Stimulated activated CD4-positive, alpha-beta T cell treated with anti-CD3 and anti-CD28 coated beads, Interleukin-4, amount 100 ng/mL, for 24 hours (primary cell): Measurements from ENCODE around the gene DENND1B.

Source experiments
- DNase-seq: peaks from one replicate; pipeline ENCODE4 v3.0.0-alpha.2; 2020

The DENND1B gene

GRCh38 chr1:197464044-197464443 lies 311.2 kb downstream of the DENND1B start:
- DNase-seq, result no peak

DNA sequence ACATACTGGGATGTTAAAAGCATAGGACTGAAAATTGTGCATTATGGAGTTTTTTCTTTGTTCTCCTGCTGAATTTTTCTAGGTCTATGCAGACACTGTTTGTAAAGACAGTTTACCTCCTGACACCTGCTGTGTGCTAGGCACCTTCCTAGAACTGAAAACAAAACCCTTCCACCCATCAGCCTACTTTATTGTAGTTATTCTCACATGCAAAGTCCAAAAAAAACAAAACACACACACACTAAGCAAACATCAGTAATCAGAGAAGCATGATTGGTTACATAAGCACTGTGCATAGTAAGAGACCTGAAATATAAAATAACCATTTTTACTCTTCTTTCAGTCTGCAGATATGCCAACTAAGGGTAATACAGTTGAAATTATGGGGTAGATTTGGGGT lies 312.1 kb downstream of the DENND1B start:
- DNase-seq, result no peak

- no peak for DNase-seq
These were observed 312.7 kb downstream of the DENND1B start for GRCh38 chr1:197462539-197462938.
